Stimulated activated CD4-positive, alpha-beta T cell treated with anti-CD3 and anti-CD28 coated beads, Interleukin-15, amount 100 ng/mL, for 48 hours (primary cell): ENCODE data around the gene RPS6KA2.
"Not testable (repeated sequence)": the region's sequence is repeated elsewhere in the genome, so short reads cannot be mapped to it uniquely, and the experiment has no call there.

Experiments used
- DNase-seq, 2 donors: peaks; one replicate each; pipeline ENCODE4 v3.0.0-alpha.2; 2020; ENCODE audit warnings: low read depth in 2 of 2

RPS6KA2 gene

DNA sequence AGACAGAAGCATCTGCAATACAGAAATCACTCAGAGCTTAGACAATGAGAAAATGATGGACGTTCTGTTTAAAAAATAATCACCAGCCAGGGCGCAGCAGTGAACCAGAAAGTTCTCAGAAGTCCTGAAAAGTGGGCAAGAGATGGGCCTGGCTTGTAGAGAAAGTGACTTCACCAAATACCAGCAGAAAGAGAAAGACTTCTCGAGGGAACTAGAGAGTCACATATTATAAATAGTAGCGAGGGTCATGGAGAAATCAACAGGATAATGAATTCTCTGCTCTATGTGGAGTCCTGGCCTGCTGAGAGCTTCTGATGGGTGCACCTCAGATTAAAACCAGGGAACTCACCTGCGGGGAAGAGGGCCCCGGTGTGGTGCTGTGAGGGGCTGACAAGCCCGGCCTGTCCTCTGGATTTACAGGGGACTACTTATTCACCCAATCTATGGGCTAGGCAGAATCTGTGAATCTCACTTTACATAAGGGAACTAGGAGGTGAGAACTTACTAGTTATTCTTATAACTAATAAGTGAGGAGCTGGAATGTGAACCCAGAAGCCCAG, 35.0 kb downstream of the RPS6KA2 start:
- DNase-seq: no peak

DNA sequence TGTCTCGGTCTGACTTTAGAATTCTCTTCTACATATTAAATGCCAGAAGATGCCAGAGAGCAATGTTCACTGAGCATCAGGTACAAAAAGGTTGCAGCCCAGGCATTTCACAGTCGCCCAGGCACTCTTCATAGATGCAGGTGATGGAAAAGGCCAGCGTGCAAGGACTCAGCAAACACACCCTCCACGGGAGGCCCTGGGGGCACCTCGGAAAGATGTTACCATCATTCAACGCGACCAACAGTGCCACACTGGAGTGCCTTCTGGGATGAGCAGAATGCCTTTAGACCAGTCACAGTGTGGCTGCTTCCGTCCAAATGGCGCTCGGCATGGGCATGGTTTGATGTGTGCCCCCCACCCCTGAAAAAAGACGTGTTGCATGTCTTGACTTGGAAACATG, 36.0 kb downstream of the RPS6KA2 start:
- no peak for DNase-seq

DNA sequence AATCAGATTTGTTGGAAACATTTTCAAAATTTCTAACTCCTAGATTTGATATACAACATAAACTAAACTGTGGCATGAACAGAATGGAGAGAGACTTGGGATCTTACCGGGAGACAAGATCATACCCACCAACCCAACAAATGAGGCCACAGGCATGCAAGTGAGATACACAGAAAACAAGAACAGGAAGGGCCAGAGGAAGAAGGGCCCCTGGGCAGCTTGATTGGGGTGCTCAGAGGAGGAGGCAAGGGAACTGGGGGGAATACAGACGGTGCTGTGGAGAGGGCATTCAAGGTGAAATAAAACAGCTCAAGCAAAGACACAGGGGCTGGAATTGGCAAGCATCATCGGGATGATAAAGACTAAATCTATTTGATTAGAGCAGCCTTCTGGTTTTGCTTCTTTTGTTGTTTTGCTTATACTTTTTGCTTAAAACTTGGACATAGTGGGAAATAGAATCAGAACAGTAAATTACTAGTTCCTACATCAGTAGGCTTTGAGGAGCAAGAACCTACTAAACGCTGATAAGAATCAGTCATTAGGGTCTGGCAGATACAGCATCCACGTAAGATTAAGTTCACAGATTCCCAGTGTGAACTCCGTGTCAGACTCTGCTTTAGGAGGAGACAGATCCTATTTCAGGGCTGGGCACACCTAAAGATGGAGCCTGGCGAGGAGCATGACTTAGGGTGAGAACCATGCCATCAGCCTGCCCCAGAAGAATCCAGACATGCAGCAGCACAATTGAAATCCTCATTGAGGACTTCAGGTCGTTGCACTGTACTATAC, 37.1 kb downstream of the RPS6KA2 start:
- DNase-seq: no peak

DNA sequence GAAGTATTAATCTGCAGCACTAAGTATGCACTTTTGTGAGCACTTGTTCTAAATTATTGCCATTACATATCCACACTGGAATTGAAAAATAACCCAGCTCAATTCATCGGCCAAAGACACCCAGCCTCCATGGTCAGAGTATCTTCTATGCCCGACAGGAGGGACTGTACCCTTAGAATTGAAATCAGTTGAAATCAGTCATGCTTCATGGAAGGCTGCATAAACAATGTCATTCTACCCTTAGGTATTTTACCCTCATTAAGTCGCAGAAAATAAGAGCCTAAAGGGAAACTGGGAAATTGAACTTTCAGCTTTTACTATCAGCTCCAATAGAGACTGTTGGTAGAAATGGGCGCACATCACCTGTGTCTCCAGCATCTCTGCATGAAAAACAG, 37.7 kb downstream of the RPS6KA2 start:
- DNase-seq: no peak

DNA sequence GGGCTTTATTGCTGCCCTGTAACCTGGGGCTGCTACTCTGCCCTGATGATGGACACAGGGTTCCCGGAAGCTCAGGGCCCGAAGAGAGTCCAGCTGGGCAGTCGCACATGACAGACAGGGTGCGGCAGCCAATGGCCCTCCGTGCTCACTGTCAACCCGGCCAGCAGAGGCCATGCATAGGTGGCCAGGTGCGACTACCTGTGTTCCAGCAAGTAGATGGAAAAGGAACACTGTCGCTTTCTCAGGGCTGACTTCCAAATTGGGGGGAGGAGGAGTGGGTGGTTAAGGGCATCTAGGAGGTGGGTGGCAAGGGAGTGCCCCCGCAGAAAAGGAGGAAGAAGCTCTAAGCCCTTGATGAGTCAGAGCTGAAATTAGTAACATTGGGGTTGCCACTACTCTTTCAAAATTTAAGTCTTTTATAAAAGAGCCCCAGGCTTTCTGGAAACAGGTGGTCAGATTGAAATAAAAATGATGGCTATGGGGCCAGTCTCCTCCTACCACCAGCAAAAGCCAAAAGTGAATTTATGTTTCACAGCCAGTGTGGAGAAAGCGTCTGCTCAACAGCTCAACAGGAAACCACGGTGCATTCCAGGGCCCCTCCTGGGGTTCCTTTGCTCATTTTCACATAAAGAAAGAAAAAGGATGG, 38.2 kb downstream of the RPS6KA2 start:
- no peak for DNase-seq

DNA sequence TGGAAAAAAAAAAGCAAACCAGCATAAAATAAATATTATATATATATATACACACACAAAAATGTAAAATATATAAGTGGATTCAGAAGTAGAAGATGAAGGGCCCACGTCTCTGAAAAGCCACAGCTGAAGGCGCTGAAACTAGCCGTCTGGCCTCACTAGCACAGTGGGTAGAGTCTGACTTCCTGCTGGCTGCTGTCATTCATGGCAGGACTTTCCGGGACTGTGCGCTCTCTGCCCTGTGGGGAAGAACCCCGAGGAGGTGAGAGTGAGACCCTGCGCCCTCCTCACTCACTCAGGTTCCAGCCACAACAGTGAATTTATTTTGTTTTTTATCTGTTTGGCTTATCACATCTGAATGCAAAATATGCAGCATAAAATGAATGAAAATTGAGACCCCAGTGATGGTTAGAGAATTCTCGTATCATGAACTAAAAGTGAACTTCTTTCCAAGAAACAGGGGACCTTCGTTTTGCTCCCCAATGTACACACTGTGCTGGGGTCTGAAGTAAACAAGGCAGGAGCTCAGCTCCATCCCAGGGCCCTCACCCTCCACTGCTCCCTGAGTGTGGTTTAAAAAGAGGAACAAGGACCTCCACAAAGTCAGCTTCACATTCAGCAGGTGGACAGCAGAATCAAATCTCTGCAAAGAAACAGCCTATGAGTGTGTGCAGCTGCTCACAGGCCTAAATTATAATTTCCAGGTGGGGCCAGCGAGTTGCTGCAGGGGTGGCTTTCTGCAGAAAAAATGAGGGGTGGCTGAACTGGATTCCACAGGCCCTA, 39.2 kb downstream of the RPS6KA2 start:
- no peak for DNase-seq

DNA sequence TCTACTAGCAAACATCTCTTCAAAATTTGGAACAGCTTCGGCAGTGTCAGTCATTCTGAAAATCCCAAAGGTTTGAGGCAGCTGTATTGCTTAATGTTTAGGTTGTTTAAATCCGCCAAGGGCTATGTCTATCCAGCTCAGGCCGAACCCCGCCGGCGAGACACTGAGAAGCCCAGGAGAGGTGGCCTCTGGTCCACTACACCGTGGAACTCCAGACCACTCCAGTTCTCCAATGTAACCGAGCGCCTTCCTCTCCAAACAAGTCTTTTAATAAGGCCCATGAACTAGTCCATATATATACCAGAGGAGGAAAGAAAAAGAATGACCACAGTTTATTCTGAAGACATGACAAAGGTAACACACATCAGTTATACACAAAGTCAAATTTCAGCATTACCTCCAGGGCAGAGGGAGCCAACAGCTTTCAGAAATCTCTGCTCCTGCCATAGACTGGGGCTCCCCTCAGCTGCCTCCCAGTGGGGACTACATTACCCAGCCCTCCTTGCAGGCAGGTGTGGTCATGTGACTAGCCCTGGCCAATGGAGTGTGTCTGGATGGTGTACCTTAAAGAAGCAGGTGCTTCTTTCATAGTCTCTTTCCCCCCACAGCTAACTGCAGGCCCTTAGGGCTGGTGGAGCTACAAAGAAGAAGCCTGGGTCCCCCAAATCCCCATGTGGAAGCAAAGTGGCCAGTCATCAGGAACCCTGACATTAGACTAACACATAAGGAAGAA, 40.5 kb downstream of the RPS6KA2 start, which contains the start of gene RAMACL:
Gene RAMACL (minus strand): TSS at position 255 of the 733 bp plus-strand sequence. CDS start 201 bp downstream, at position 54.
- peak; percentile 20 to 25 for DNase-seq

DNA sequence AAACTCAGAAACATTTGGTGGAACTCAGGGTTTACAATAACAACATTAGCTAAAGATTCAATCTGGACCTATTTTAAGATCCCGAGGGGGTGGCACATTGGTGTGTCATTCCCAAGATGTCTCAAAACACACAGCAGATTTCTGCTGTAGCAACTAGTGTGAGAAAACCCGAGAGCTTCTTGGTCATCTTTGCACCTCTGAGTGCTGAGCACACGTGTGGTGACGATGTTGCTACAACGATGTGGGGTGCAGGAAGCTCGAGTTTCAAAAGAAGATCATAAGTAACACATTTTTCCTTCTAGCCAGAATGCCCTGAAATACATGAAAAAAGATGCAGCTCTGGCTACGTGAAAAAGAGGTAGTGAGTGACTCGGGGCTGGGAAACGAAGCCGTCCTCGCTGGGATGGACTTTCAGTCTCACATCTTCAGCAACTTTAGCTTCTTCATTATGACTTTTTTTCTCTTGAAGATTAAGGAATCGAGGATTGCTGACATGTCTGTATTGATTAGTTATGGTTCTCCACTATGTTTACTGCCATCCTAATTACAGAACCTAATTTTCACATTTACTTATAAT, 42.1 kb downstream of the RPS6KA2 start:
- no peak for DNase-seq

DNA sequence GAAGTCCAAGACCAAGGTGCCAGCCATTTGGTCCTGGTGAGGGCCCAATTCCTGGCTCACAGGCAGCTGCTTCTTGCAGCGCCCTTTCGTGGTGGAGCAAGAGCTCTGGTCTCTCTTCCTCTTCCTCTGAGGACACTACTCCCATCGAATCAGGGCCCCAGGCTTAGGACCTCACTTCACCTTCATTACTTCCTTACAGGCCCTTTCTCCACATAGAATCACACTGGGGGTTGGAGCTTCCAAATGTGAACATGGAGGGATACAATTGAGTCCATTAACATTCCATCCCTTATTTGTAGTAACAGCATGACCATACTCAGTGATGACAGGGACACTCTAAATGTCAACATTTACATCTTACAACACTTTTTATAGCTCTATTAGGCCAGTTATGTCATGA, 42.9 kb downstream of the RPS6KA2 start:
- DNase-seq: no peak

DNA sequence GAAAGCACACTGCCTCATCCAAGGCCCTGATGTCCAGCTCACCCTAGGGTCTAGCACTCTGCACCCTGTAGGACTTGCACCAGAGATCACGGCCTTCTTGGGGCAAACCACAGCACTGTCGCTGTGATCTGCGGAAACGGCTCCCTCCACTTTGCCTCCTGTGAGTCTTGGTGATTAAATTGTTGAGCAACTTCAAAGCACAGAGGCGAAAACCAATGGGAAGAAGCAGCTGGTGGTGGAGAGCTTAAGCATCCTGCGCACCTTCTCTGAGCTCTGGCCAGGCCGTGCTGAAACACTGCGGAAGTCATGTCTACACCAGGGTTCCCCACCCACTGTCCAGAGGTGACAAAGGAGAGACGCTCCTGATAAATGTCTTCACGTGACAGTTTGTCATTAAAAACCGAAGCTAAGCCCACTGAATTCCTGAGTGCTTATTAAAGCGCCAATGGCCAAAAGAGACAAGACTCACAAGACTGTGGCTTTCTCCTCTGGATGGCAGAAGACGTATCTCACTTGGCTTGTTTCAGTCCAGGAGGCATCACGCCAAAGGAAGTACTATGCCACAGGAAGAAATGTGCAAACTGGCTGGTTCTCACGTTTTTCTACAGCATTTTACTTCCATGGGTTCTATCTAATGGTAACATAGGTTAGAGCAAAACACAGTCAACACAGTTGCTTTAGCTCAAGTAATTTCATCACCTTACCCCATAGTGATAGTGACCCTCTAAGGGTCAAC, 43.7 kb downstream of the RPS6KA2 start:
- no peak for DNase-seq

DNA sequence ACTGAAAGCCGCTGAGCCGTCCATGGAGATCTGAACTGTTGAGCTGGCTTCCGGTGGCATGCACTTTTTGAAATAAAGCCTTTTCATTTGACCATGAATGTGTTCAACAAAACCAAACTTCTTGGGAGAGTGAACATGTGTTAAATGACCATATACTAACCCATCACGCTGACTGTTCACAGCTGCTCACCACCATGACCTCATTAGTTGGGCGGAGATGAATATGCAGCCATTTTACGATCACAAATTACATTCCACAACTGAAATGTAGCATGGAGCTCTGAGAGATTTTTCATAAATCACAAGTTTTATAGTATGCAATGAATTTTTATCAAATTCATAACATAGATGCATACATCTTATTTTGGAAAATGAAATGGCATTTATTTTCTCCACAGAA, 44.8 kb downstream of the RPS6KA2 start:
- DNase-seq: no peak

DNA sequence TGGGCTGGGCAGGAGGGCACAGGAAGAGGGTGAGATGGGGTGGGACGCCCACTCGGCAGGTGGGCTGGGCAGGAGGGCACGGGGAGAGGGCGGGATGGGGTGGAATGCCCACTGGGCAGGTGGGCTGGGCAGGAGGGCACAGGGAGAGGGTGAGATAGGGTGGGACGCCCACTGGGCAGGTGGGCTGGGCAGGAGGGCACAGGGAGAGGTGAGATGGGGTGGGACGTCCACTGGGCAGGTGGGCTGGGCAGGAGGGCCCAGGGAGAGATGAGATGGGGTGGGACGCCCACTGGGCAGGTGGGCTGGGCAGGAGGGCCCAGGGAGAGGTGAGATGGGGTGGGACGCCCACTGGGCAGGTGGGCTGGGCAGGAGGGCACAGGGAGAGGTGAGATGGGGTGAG, 45.2 kb downstream of the RPS6KA2 start:
- DNase-seq: not testable (repeated sequence)

DNA sequence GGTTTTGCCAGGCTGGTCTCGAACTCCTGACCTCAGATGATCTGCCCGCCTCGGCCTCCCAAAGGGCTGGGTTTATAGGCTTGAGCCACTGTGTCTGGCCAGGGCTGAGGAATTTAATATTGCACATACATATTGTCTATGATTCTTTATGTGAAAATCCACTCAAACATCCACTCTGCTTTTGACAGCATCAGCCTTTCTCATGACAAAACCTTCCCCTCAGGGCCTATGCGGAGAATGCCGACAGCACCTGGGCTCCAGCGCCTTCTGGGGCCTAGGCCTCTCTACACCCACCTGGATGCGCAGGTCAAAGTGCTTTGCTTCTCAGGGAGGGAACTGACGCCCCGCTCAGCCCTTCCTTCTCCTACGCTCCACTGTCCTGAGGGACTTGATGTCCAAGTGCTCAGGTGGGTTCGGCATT, 46.0 kb downstream of the RPS6KA2 start:
- DNase-seq: no peak

DNA sequence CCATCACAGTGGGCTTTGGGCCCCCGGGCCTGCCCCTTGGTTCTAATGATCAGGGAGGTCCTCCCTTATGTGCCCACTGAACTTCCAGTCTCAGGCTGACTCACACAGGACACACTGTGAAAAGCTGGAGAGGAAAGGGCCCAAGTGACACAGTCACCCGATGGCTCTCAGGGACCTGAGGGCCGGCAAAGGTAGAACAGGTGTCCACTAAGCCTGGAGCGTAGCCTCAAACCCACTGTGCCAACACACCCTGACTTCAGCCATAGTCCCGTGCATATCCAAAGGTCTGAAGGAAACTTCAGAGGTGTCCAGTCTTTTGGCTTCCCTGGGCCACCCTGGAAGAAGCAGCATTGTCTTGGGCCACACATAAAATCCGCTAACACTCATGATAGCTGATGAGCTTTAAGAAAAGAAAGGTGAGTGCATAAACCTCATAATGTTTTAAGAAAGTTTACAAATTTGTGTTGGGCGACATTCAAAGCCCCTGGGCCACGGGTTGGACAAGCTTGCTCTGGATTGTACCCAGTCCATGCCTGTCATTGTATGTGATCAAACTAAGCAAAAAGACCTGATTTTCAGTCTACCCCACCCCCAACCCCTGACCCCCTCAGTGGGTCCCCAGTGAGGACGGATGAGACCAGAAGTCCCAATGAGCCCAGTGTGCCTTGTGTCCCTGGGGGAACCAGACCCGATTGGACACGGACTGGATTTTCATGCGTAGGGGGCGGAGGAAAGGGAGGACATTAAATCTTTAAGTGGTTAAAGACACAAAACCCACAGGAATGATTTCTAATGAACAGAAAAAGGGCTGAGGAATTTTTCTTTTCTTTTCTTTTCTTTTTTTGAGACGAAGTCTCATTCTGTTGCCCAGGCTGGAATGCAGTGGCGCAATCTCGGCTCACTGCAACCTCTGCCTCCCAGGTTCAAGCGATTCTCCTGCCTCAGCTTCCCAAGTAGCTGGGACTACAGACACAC, 46.7 kb downstream of the RPS6KA2 start:
- no peak for DNase-seq

DNA sequence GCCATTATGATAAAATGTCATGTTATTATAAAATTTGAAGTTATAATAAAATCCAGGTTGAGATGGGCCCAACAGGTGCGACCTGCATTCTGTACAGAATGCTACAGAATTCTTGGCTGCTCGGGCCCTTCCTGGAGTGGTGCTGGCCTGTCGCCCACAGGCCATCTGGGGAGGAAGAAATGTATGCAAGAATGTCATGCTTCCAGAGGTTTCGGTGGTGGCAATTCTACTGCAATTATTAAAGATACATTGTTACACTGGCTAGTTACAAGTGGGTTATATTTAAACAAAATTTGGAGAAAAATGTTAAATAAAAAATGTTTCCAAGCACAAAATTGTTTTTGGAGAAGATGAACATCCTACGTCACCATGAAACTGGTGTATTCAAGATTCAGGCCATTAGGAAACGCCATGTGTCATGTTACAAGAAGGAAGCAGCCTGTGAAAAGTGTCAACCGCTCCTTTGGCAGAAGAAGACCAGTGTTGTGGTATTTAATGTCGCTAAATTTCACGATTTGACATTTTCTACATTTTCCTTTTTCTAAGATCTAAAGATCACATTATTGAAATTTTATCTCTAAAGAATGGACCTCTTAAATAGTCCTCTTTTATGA, 47.7 kb downstream of the RPS6KA2 start:
- DNase-seq: no peak

DNA sequence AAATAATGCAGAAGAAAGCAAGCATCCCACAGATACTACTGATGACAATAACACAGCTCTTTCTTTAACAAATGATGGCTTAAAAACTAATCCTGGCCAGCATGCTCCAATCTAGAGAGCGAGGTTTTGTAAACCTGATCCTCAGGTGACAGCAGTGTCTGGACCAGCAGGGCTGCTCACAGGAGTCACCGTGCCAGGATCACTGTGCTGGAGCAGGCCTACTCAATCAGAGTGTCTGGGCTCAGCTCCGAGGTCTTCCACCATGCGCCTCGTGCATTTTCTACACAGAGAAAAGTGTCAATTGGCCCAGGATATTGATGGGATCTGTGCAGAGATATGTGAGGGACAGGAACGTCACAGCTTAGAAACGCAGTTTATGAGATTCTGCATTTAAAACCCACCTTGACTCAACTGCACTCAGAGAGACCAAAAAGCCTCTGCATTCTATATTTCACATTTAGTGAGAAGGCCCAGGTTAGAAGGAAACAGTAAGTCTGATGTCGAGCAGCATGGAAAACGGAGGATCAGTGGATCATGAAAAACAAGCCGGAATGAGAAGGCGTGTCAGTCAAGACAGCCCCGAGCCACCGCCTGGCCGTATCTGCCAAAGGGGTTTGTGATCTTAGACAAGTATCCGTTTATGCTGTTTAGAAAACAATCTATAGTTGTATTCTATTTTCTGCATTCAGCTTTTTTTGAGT, 48.4 kb downstream of the RPS6KA2 start:
- DNase-seq: no peak

DNA sequence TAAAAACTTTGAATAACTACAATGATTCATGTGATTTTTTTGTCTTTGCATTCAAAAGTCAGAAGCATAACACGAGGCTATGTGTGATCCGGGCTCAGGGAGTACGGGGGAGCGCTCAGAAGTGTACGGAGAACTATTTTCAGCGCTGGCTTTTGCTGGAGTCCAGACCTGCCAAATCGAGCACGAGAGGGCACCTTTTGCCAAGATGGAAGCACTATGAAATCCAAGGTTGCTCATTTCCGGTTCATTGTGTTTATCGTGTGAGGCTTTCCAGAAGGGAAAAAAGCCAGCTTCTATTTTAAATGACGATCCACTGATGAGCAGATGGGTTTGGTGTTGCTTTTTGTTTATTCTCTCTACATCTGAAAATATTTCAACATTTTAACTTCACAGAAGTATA, 51.8 kb downstream of the RPS6KA2 start:
- no peak for DNase-seq

DNA sequence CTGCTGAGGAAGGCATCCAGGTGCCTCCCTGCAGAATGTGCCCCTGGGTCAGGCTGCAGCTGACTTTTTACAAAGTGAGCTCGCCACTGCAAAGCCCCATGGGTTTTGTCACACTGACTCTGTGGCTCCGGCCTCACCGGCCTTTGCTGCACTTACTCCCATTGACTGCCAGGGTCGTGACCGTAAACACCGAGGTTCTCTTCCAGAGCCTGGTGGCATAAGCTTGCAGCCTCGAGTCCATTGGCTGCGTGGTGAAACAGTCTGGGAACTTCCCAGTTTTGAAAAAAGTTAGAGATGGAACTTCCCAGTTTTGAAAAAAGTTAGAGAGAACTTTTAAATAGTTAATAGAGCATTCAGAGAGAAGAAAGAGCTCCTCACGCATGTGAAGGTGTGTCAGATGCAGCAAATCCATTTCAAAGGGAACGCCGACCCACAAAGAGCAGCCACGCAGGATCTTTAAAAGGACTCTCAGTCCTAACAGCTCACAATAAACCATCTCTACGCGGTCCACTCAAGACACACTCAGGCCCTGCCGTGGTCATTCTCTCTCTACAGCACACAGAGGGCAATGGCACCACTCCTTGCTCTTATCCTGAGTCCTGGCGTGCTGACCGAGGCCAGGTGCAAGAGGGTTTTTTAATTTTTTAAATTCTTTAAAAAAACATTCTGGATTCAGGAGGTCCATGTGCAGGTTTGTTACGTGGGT, 53.4 kb downstream of the RPS6KA2 start:
- DNase-seq: no peak
